GM03348 (cell line): ENCODE measurements around the gene ARHGAP10.
A peak's percentile ranks its signal among the peaks of the same experiment; 100 is the strongest.

Source experiments
- DNase-seq: peaks from one replicate; pipeline ENCODE4 v3.0.0; 2012; ENCODE audit warnings: low spot score

Gene ARHGAP10

GRCh38 chr4:147955827-147956558 lies 224.1 kb downstream of the ARHGAP10 start:
- no peak for DNase-seq

GRCh38 chr4:147957446-147957845 lies 225.6 kb downstream of the ARHGAP10 start:
- DNase-seq, result no peak

- DNase-seq, result no peak
Measured at GRCh38 chr4:147958057-147958456, 226.2 kb downstream of the ARHGAP10 start.

GRCh38 chr4:147958489-147959065 lies 226.7 kb downstream of the ARHGAP10 start:
- DNase-seq, result no peak

GRCh38 chr4:147960971-147961370 lies 229.1 kb downstream of the ARHGAP10 start:
- no peak for DNase-seq

- DNase-seq, result no peak
Measured at GRCh38 chr4:147963839-147964238, 232.0 kb downstream of the ARHGAP10 start.

- DNase-seq, result no peak
Measured at GRCh38 chr4:147964266-147964880, 232.5 kb downstream of the ARHGAP10 start.

DNA sequence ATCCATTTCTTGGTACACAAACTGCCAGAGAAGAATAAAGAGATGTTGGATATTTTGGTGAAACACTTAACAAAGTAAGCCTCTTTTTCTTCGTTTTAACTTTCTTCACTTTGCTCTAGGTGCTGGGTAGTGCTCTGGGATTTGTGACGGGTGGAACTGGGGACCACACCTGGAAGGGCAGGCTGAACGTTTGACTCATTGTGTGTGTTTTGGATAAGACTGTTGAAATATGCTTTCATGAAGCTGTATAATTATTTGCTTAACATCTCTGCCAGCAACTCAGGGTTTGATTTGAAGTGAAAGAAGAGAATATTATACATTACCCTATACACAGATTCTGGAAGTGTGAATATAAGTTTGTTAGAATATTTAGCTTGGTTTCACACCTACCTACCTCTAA lies 233.2 kb downstream of the ARHGAP10 start:
- no peak for DNase-seq

GRCh38 chr4:147965873-147966272 lies 234.0 kb downstream of the ARHGAP10 start:
- no peak for DNase-seq

DNA sequence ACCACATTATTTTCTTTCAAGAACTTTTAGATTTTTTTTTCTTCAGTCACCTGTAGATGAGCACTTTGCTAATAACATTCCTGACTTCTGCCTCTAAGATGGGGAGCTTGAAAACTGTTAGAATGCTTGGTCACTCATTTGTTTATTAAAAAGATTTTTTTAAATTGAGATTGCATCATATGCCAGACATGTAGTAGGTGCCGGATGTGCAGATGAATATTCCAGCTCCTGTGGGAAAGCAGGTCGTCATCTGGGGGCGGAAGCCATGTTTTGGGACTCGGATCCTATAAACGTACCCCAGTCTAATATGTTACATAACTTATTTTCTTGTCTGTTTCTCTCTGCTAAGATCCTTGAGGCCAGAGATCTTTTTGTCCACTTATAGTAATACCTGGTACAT lies 236.8 kb downstream of the ARHGAP10 start:
- no peak for DNase-seq

DNA sequence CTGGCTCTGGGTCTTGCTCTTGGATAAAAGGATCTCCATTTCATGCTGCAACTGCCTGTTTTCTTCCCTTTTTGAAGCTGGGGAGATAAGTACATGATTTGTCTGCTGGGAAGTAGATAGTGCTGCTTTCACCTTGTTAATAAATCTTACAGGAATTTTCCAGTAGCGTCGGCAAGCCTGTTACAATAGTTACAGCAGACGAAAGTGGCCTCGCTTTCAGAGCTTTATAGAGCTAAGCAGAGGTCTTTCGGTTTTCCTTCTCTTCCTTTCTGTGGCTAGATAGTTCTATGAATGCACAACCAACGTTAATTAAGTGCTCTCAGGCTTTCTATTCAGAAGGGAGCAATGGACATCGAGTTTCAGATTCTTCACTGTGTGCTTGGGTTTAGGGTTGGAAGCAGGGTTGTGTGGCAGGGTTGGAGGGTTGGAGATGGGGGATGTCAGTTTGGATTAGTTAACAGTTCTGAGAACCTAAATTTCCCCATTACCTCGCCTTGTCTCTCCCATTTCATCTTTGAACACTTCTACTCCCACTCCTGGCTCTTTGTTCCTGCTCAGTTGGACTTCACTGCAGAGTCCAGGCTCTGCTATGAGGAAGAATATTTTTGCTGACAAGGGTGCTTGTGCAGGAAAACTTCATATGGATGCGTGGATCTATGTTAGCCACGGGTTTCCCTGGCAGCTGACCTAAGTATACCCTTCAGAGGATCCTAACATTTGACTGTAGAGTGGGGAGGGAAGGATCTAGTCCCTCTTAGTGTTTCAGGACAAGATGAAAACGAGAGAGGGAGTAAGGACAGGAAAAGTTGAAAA lies 237.9 kb downstream of the ARHGAP10 start:
- DNase-seq, result no peak

DNA sequence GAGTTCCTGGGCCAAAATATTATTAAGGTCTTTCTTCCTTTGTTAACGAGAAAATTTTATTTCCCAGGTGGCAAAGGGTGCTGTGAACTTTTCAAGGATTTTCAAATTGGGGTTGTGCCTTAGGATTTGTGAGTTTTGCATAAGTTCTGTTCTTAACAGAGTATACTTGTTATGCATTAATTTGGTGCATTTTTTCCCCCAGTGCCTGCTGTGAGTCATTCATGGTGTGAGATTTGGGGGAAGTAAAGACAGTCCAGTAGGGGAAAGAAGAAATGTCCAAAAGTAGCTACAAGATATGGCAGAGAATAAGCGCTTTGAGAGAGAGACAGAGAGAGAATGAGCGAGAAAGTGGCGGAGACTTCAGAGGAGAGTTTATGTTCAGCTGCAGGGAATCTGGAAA lies 239.2 kb downstream of the ARHGAP10 start:
- DNase-seq, result no peak

GRCh38 chr4:147975325-147975724 lies 243.4 kb downstream of the ARHGAP10 start:
- DNase-seq, result peak; percentile 45

DNA sequence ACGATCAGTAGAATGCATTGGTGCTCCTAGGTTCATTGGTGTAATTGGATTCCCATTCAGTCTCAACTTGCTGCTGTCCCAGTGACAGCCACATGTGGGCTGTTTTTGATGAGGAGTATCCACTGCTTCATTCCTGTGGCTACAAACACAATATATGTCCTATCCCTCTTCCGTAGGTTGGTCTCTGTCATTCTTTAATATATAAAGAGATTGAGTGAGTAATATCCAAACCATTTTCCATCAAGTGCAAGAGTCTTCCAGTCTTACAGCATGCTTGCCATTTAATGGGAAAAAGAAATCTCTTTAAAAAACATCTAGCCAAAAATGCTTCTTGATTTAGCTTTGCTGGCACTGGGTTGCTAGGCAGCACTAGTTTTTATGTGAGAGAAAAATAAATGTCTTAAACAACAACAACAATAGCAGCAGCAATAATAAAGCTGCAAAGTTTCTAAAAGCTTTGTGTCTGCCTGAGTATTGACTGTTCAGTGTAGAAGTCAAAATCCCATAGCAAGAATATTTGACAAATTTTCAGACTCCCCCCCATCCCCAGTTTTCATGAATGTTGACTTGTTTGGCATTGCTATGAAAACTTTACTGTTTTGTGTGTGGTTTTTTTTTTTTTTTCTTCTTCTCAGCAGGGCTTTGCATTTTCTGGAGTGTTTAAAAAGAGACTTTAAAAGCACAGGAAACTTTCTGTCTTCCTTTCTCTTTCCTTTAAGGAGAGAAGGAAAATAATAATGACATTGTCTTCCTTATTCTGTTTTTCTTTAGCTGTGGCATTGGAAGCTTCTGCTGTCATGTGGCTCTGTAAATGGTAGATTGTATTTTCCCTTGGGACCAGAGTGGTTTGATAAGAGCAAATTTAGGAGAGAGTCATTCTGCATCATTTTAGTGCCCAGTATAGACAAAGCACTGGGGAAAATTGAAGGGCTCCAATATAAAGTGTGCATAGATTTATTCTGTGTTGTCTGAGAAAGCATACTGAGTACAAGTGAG lies 244.3 kb downstream of the ARHGAP10 start:
- peak; percentile 33 for DNase-seq

DNA sequence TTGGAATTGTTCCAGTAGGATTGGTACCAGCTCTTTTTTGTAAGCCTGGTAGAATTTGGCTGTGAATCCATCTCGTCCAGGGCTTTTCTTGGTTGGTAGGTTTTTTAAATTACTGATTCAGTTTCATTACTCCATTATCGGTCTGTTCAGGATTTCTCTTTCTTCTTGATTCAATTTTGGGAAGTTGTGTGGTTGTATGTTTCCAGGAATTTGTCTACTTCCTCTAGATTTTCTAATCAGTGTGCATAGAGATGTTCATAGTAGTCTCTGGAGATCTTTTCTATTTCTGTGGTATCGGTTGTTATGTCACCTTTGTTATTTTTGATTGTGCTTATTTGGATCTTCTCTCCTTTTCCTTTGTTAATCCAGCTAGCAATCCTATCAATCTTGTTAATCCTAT lies 248.7 kb downstream of the ARHGAP10 start:
- DNase-seq, result no peak

GRCh38 chr4:147981305-147981704 lies 249.4 kb downstream of the ARHGAP10 start:
- peak; percentile 41 for DNase-seq

GRCh38 chr4:147984065-147984777 lies 252.3 kb downstream of the ARHGAP10 start:
- peak; percentile 67 for DNase-seq

DNA sequence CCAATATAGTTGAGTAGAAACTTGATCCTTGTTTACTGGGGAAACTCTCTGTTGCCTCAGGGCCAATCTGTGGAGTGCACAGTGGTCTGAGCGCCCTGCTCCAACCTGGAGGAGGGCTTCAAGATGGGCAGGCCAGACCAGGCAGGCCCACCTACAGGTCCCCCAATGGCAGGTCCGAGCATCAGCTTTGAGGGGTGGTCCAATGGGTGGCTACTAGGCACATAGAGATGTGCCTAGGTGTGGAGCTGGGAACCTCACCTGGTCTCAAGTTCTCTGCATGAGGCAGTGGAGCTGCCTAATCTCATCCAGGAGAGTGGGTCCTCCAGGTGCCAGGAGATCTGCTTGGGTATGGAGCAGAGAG lies 252.9 kb downstream of the ARHGAP10 start:
- DNase-seq, result no peak

DNA sequence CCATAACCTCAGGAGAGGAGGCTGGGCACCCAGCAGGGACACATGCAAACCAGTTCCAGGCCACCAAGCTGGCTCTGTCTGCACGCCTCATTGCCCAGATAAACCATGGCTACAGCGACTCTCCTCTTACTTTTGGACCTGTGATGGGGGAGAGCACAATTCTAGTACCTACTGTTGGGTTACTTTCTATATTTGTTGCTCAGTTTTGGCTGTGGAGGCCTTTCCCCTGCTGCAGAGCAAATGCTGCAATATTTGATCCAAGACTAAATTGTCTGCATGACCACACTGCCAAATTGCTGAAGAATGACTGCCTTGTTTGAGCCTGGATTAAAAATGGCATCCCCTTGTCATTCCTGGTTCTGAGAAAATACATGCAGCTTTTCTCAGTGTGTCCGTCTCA lies 253.5 kb downstream of the ARHGAP10 start:
- DNase-seq, result no peak

DNA sequence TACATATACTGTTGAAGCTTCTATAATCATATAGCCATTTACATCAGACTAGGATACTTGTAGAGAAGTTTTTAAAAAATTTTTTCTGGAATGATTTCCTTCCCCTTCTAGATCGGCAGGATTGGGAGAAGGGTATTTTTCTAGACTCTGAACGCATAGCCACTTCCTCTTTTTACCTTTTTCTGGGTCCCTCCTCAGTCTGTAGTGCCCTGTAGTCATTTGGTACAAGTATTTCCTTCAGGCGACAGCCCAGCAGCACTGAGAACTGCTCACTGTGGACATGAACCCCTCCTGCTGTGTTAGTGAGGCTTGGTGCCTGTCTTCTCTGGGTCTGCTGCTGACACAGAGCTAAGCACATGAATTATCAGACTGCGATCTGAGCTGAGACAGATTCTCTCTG lies 255.4 kb downstream of the ARHGAP10 start:
- DNase-seq, result no peak
